NT2/D1 (cell line): ENCODE measurements around the gene FZD4.

Source experiments
- SUZ12 ChIP-seq: IDR thresholded peaks from 2 replicates; pipeline ENCODE4 v1.6.1; 2011; ENCODE audit not compliant: insufficient read length, insufficient read depth; ENCODE audit errors: extremely low read depth
- YY1 ChIP-seq: IDR thresholded peaks from 2 replicates; pipeline ENCODE4 v1.6.1; 2011; ENCODE audit not compliant: insufficient read length, insufficient read depth
- ZNF274 ChIP-seq: IDR thresholded peaks from 2 replicates; pipeline ENCODE4 v1.6.1; 2011; ENCODE audit warnings: mild to moderate bottlenecking, low read depth, low read length

- TF ChIP-seq ZNF274 (no peak), SUZ12 (no peak), YY1 (no peak)
Observed at GRCh38 chr11:86978756-86979608, 23.8 kb upstream of the FZD4 start.
